ENCODE data around the gene KRTAP1-1. TPM values are rescaled to one million over a fixed set of nuclear protein-coding genes. Genes with fewer than 3 reads are reported as not detected.

KRTAP1-1 gene
- total and polyA plus RNA-seq, 2 of the 4 experiments (the other 2 are of a cell fraction): 0.90 to 1.2 TPM

DNA sequence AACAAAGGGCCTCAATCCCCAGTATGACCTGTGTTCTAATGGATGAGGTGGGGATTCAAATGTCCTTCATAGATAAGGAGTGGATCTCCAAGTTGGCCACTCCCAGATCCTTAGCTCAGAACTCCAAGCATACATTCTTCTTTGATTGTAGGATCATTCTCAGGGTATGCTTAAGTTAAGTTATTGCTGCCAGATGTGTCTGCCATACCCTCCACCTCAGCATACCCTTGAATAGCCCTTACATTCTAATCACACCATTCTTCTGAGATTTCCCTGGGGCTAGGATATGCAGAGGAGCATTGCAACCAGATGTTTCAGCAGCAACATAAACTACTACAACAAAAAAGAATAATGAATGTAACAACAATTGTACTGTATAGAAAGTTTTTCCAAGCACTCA is 26.0 kb upstream of the KRTAP1-1 start:
- H2BK20ac ChIP-seq (ENCODE audit: low read depth, low read length): peak overlapping the region; percentile 79
- peak overlapping the region; percentile 90 for H4K91ac ChIP-seq (ENCODE audit: insufficient read depth, low read depth, low read length)
- no peak overlapping the region for H2AFZ ChIP-seq (replicated peaks; ENCODE audit: low read length, poor library complexity)
- H2AK9ac ChIP-seq (replicated peaks; ENCODE audit: low read depth, low read length, poor library complexity): no peak overlapping the region
- H2BK5ac ChIP-seq (ENCODE audit: low read depth, low read length, poor library complexity, severe bottlenecking): peak overlapping the region; percentile 94
- no peak overlapping the region for H3K56ac ChIP-seq (ENCODE audit: extremely low read depth, insufficient read depth, low read length)
- TF ChIP-seq MXI1 (IDR thresholded peaks at IDR 0.05; ENCODE audit: borderline replicate concordance, low read depth, low read length): no peak
- no peak for TF ChIP-seq BHLHE40 (IDR thresholded peaks at IDR 0.05; ENCODE audit: low read depth, low read length)
- no peak for TF ChIP-seq CHD1 (IDR thresholded peaks at IDR 0.05; ENCODE audit: low read depth, low read length)
- TF ChIP-seq, protein P1, sequence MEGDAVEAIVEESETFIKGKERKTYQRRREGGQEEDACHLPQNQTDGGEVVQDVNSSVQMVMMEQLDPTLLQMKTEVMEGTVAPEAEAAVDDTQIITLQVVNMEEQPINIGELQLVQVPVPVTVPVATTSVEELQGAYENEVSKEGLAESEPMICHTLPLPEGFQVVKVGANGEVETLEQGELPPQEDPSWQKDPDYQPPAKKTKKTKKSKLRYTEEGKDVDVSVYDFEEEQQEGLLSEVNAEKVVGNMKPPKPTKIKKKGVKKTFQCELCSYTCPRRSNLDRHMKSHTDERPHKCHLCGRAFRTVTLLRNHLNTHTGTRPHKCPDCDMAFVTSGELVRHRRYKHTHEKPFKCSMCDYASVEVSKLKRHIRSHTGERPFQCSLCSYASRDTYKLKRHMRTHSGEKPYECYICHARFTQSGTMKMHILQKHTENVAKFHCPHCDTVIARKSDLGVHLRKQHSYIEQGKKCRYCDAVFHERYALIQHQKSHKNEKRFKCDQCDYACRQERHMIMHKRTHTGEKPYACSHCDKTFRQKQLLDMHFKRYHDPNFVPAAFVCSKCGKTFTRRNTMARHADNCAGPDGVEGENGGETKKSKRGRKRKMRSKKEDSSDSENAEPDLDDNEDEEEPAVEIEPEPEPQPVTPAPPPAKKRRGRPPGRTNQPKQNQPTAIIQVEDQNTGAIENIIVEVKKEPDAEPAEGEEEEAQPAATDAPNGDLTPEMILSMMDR (conservative IDR thresholded peaks at IDR 0.05; ENCODE audit: low read depth, low read length): no peak
- TF ChIP-seq POLR2A (IDR thresholded peaks at IDR 0.05; ENCODE audit: low read depth, low read length): no peak
- no peak for TF ChIP-seq RFX5 (IDR thresholded peaks at IDR 0.05; ENCODE audit: low read depth, low read length)
- H2BK120ac ChIP-seq (ENCODE audit: low read depth, low read length): peak overlapping the region; percentile 96
- peak overlapping the region; percentile 89 for H3K14ac ChIP-seq (replicated peaks; ENCODE audit: low read depth, low read length)
- H2BK15ac ChIP-seq (ENCODE audit: low read depth, low read length): peak overlapping the region; percentile 74; the same call in 2 of the 3 replicates
- DNase-seq (peak; percentile 73), ATAC-seq (ENCODE audit: low read depth) (peak; percentile 21)
- POLR2A ChIA-PET (ENCODE audit: unreplicated experiment): no interaction called here
- H3K9me1 ChIP-seq (ENCODE audit: insufficient read depth, low read length): peaks cover 7% of the 10 kb centered on the region
- H3K4me1 ChIP-seq (ENCODE audit: control insufficient read depth, insufficient read depth, low read length): peaks cover 5% of the 10 kb centered on the region; the same call in 1 of the 2 replicates
- H3K18ac ChIP-seq (ENCODE audit: low read depth, low read length): peak overlapping the region; percentile 90; the same call in 1 of the 2 replicates
- peak overlapping the region; percentile 48; the same call in 1 of the 2 replicates for H3K23ac ChIP-seq (ENCODE audit: low read depth, low read length)
- peak overlapping the region; percentile 82; the same call in 1 of the 2 replicates for H4K5ac ChIP-seq (ENCODE audit: low read depth, low read length)
- H3K4me2 ChIP-seq (ENCODE audit: low read depth, low read length): no peak overlapping the region
- H4K20me1 ChIP-seq (ENCODE audit: insufficient read depth, low read length): no peaks in the 10 kb centered on the region
- H2AK5ac ChIP-seq (ENCODE audit: low read depth, low read length): peak overlapping the region; percentile 79
- H3K4me3 ChIP-seq (ENCODE audit: insufficient read depth, low read depth, low read length): no peak overlapping the region
- dilution Hi-C loops (cut with HindIII; ENCODE audit: low sequenced_read_pairs, unreplicated experiment): no loop called here
- CTCF ChIA-PET: no interaction called here
- no peaks in the 10 kb centered on the region for H3K27me3 ChIP-seq (ENCODE audit: control insufficient read depth, insufficient read depth, low read length)
- H3K9me3 ChIP-seq (ENCODE audit: control insufficient read depth, insufficient read depth, low read length): no peaks in the 10 kb centered on the region
- H3K4ac ChIP-seq (ENCODE audit: low read depth, low read length): peak overlapping the region; percentile 95
- no TSS peak for BruUV-seq (replicated peaks)
- intact Hi-C loops (cut with micrococcal nuclease): no loop called here
- H3K27ac ChIP-seq (ENCODE audit: insufficient read depth, low read length): no peak overlapping the region
- no peak overlapping the region for H3K9ac ChIP-seq (ENCODE audit: low read depth, low read length)
- in situ Hi-C loops (cut with MboI; ENCODE audit: low sequenced_read_pairs): no loop called here
- no peaks in the 10 kb centered on the region for H3K36me3 ChIP-seq (ENCODE audit: control insufficient read depth, insufficient read depth, low read length)
- no peaks in the 10 kb centered on the region for H3K79me1 ChIP-seq (ENCODE audit: low read depth in 1 of 2, low read length in 2 of 2)
- H4K8ac ChIP-seq (ENCODE audit: low read depth in 2 of 2, low read length in 2 of 2): peak overlapping the region; percentile 7 to 91; a peak in 3 of 4 replicates
